Renal pelvis (tissue), 4 donors: ENCODE data around the gene RUVBL1. TPM values are rescaled to one million over a fixed set of nuclear protein-coding genes. Genes with fewer than 3 reads are reported as not detected.

Source experiments
- DNase-seq: peaks from one replicate; pipeline ENCODE4 v3.0.0-alpha.2; 2013
- polyA plus RNA-seq, 3 donors: library from polyadenylated mRNA; unstranded; fragments of 120-200 nt; gene quantifications; one replicate each; pipeline ENCODE4 v1.2.1, GENCODE V29; 2013; ENCODE audit not compliant: insufficient read length in 3 of 3

The RUVBL1 gene
- polyA plus RNA-seq, 3 donors = 69.4 to 76.5 (median 71.1) TPM

GRCh38 chr3:128040041-128040440 is 83.6 kb downstream of the RUVBL1 start:
- no peak for DNase-seq

GRCh38 chr3:128036119-128036518 is 87.5 kb downstream of the RUVBL1 start:
- DNase-seq = no peak

- DNase-seq = no peak
Observed at GRCh38 chr3:128033102-128033501, 90.5 kb downstream of the RUVBL1 start.

Other genes starting within 250 kb of the RUVBL1 start
- 1 to 10 TPM; 1.1 to 1.9 (median 1.1) TPM for gene KBTBD12, start 208.6 kb downstream of the RUVBL1 start, polyA plus RNA-seq
- gene SEC61A1, start 71.4 kb downstream of the RUVBL1 start, polyA plus RNA-seq = 100 to 1,000 TPM; 172 to 182 (median 174) TPM
- gene EEFSEC, start 29.7 kb upstream of the RUVBL1 start, polyA plus RNA-seq = 10 to 100 TPM; 24.2 to 30.3 (median 27.7) TPM